Fibroblast of pulmonary artery (primary cell): ENCODE measurements around the gene ZFP30.

ENCODE experiments used
- DNase-seq: peaks from one replicate; pipeline ENCODE4 v3.0.0-alpha.2; 2010; ENCODE audit warnings: low read depth
- H3K4me3 ChIP-seq: replicated peaks from 2 replicates; pipeline ENCODE4 v1.5.1; 2011; ENCODE audit warnings: low read depth, mild to moderate bottlenecking, control low read depth, low read length, moderate library complexity
- TF ChIP-seq, protein P1 (sequence below): IDR thresholded peaks from 2 replicates; pipeline ENCODE4 v1.5.1; 2011; ENCODE audit warnings: mild to moderate bottlenecking, control low read depth, low read length, inconsistent platforms; ENCODE audit errors: missing control alignments

Gene ZFP30

DNA sequence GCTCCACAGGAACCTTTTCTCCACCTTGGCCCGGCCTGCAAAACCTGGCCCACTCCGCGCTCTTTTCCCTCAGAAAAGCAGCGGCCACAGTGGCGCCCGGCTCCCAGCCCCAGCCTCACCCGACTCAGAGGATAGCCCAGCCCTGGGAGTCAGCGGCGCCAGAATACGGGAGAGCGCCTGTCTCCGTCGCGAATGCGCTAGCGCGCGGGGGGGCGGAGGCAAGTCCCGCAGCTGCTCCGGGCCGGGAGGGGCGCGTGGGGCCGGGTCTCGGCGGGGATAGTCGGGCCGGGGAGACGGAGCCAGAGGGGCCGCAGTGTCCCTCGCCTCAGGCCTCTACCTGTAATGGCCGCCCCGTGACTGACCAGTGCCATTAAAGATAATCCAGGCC, at the start of gene ZFP30:
TSS of gene ZFP30 (minus strand) at position 165 of the 388 bp plus-strand sequence. CDS start 7,643 bp downstream, outside the sequence.
- DNase-seq, result peak; percentile 60
- TF ChIP-seq, protein P1, sequence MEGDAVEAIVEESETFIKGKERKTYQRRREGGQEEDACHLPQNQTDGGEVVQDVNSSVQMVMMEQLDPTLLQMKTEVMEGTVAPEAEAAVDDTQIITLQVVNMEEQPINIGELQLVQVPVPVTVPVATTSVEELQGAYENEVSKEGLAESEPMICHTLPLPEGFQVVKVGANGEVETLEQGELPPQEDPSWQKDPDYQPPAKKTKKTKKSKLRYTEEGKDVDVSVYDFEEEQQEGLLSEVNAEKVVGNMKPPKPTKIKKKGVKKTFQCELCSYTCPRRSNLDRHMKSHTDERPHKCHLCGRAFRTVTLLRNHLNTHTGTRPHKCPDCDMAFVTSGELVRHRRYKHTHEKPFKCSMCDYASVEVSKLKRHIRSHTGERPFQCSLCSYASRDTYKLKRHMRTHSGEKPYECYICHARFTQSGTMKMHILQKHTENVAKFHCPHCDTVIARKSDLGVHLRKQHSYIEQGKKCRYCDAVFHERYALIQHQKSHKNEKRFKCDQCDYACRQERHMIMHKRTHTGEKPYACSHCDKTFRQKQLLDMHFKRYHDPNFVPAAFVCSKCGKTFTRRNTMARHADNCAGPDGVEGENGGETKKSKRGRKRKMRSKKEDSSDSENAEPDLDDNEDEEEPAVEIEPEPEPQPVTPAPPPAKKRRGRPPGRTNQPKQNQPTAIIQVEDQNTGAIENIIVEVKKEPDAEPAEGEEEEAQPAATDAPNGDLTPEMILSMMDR, result no peak
- peak within 1 kb of the TSS; percentile 75 for H3K4me3 ChIP-seq

DNA sequence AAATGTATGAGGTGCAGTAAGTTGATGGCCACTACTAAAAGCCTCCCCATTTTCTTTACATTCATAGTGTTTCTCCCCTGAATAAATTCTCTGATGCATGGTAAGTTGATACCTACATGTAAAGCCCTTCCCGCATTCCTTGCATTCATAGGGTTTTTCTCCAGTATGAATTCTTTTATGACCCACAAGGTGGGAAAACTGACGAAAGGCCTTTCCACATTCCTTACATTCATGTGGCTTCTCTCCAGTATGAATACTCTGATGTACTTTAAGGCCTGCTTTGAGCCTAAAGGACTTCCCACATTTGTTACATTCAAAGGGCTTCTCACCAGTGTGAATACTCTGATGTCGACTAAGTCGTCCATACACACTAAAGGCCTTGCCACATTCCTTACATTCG, 43.8 kb upstream of the ZFP30 start:
- TF ChIP-seq, protein P1, result no peak
- DNase-seq, result no peak
- no peak overlapping the region for H3K4me3 ChIP-seq

DNA sequence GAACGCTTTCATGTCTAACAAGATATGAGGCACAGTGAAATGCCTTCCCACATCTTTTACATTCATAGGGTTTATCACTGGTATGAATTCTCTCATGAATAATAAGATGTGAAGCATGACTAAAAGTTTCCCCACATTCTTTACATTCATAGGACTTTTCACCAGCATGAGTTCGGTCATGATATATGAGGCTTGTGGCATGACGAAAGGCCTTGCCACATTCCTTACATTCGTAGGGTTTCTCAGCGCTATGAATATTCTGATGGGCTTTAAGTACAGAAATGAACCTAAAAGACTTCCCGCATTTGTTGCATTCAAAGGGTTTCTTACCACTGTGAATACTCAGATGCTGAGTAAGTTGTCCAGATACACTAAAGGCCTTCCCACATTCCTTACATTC, 43.0 kb upstream of the ZFP30 start:
- no peak for DNase-seq
- TF ChIP-seq, protein P1, result no peak
- no peak overlapping the region for H3K4me3 ChIP-seq

DNA sequence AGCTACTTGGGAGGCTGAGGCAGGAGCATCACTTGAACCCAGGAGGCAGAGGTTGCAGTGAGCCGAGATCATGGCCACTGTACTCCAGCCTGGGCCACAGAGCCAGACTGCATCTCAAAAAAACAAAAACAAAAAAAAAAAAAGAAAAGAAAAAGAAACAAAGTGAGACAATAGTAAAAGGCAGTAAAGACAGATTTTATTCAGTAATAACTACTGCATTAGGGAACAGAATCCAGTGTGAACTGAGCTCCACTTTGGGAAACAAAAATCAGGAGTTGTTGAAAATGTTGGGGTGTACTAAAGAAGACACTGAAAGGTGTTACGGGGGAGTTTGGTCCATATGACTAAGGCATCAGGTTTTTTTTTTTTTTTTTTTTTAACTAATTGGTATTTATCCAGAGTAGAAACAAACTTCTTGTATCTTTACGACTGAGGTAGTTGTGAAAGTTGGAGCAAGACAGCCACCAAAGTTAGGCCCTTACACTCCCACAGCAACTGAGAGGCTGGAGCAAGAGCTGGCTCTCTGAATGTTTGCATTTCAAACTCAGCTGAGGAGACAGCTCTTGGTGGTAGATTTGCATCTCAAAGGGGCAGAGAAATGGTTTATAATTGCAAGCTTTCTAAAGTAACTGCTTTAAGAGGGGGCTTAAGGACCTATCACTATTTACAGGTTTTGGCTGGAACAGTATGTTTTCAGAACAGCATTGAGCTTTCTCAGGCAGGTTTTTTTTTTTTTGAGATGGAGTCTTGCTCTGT, 40.1 kb upstream of the ZFP30 start:
- H3K4me3 ChIP-seq, result no peak overlapping the region
- TF ChIP-seq, protein P1, result no peak
- no peak for DNase-seq

DNA sequence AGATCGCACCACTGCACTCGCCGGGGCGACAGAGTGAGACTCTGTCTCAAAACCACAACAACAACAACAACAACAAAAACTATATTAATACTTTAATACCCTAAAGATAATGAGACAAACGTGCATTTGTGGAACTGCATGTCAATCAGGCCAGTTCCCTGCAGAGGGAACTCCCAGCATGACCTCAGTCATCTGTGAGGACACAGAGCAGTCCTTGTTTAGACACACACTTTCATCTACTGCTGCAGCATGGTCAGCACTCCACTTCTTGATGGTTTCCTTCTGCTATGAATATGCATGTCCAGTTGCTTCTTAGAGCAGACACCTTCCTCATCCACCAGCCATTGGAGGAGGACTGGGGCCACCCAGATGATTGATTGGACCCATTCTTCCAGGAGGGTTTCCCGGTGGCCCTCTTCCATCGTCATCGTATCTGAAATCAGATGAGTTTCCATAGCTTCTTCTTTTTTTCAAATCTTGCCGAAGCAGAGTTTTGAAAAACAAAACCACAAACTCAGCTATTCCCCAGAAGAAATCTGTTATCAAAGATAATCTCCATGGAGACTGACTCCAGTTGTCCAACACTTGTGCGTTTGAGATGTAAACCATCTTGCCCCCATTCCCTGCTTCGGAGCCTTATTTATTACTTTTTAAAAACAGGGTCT, 37.8 kb upstream of the ZFP30 start:
- no peak overlapping the region for H3K4me3 ChIP-seq
- no peak for DNase-seq
- TF ChIP-seq, protein P1, result no peak

DNA sequence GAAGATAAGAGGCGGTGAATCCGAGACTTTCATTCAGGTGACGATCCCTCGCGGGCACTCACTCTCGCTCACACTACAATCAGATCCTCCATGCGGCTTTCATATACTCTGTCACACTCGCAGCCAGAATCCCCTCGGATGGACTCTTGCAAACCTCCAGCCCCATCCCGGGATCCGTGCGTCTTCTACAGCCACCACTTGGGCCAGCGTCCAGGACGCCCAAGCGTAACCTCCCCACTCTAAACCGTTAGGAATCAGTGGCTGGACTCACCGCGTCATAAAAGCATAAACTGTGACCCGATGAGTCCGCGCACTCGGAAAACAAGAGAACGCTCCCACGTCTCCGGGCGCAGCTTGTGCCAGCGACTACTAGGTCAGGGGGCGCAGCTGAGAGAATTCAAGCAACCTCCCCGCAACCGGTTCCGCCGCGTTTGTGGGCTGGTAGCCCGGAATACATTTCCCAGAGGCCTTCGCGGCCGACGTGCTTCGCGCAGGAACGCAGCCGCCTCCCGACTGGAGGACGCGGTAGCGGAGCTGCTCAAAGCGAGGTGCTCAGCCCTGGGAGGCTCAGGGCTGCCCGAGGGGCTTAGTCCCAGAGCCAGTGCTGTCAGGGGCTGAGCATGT, 36.7 kb upstream of the ZFP30 start:
- DNase-seq, result peak; percentile 91
- TF ChIP-seq, protein P1, result no peak
- peak overlapping the region; percentile 63 for H3K4me3 ChIP-seq
